ENCODE measurements around the gene GPRASP2.

GPRASP2 gene

DNA sequence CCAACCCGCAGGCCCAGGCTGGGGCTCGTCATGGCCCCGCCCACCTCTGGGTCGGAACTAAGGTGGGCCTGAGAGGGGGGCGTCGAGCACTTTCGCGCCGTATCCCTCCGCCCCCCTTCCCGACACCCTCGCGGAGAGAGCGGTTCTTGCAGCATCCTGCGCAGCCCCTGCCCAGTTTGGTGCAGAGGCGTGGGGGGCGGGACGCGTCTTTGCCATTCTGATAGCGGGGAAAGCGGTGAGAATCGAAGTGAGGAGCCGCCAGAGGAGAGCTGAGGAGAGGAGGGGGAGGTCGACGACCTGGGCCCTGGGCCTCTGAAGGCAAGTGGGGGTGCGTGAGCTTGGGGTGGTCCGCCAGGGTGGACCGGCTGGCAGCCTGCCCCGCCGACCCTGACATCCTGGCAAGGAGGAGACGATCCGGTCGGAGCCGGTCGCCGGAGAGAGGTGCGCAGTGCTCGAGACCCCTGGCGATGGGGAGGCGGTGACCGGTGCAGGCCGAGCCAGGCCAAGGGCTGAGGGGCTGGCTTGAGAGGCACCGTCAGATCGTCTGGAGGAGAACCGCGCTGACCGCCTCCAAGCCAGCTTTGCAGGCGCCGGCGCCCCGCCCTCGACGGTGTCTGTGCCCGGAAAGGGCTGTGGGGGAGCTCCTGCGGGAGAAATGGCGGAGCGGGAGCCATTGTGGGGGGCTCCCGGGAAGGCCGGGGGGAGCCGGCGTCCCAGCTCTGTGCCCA, 33.8 kb downstream of the GPRASP2 start:
- no peak for DNase-seq

DNA sequence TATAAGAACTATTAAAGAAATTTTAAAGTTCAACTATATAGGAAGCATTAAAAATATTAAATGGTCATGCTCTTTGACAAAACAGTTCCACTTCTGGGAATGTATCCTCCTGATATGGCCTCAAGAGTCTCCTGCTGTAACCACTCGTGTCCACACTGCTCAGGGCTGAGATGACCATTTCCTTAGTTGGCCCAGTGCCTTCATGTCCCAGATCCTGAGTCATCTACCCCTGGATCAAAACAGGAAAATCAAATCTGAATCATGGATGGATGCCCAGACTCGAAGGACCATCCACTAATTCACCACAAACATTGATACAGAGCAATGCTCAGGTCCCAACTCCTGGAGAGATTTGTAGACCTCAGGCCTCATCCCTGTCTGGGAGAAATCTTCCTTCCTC, 53.0 kb downstream of the GPRASP2 start:
- peak in 1 of 2 experiments; percentile 35 for DNase-seq

DNA sequence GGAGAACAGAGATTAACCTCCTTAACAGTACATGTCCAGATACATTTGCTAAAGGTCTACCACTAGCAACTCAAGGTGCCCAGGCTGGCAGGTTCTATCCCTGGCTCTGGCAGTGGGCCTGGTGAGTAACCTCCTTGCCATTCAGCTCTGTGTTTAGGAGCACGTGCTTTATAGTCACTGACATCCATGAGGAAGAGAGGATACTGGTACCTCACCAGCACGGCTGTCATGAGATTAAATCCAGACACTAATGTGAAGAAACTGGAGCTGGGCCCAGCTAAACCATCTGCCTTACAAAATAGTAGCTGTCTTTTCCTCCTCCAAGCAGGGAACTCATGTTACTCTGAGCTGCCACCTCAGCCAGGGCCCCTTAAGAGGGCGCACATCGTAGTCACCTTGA, 53.6 kb downstream of the GPRASP2 start:
- DNase-seq = peak; percentile 36 to 82

DNA sequence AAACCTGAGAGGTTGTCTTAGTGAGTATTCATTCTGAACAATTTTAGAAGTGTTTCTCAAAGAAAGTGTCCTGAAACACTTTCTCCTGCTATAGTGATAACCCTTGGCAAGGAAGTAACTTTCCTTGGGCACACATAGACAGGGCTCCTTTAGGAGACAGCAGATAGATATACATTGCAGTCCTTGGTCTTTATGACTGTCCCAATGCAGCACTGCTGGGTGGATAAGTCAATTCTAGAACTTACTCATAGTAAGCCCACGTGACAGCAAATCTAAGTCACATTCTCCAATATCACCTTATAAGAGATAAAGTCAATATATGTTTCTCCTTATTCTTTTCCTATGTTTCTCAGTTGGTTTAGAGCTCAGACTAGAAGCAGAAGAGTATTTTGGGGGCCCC, 55.0 kb downstream of the GPRASP2 start:
- DNase-seq = no peak

Measured in NCI-H446 (cell line).